Measurements from ENCODE around the gene ARMH1.
"Not testable (repeated sequence)": the region's sequence is repeated elsewhere in the genome, so short reads cannot be mapped to it uniquely, and the experiment has no call there.

- TF ChIP-seq, protein P1, sequence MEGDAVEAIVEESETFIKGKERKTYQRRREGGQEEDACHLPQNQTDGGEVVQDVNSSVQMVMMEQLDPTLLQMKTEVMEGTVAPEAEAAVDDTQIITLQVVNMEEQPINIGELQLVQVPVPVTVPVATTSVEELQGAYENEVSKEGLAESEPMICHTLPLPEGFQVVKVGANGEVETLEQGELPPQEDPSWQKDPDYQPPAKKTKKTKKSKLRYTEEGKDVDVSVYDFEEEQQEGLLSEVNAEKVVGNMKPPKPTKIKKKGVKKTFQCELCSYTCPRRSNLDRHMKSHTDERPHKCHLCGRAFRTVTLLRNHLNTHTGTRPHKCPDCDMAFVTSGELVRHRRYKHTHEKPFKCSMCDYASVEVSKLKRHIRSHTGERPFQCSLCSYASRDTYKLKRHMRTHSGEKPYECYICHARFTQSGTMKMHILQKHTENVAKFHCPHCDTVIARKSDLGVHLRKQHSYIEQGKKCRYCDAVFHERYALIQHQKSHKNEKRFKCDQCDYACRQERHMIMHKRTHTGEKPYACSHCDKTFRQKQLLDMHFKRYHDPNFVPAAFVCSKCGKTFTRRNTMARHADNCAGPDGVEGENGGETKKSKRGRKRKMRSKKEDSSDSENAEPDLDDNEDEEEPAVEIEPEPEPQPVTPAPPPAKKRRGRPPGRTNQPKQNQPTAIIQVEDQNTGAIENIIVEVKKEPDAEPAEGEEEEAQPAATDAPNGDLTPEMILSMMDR (IDR thresholded peaks at IDR 0.05) = not testable (repeated sequence)
- TF ChIP-seq ZBTB33 (IDR thresholded peaks at IDR 0.05; ENCODE audit: borderline replicate concordance, low read depth); EZH2phosphoT487 (IDR thresholded peaks at IDR 0.05; ENCODE audit: borderline replicate concordance, low read depth); NFIC (IDR thresholded peaks at IDR 0.05; ENCODE audit: borderline replicate concordance): not testable (repeated sequence)
Measured at GRCh38 chr1:44766421-44766820, 91.9 kb downstream of the ARMH1 start.
